Activated naive CD4-positive, alpha-beta T cell treated with Interleukin-2 at 50 U/mL for 16 hours (primary cell): Measurements from ENCODE around the gene GMPR.
"Not testable (repeated sequence)": the region's sequence is repeated elsewhere in the genome, so short reads cannot be mapped to it uniquely, and the experiment has no call there.

Experiments used
- DNase-seq: peaks from one replicate; pipeline ENCODE4 v3.0.0-alpha.2; 2020

The GMPR gene

DNA sequence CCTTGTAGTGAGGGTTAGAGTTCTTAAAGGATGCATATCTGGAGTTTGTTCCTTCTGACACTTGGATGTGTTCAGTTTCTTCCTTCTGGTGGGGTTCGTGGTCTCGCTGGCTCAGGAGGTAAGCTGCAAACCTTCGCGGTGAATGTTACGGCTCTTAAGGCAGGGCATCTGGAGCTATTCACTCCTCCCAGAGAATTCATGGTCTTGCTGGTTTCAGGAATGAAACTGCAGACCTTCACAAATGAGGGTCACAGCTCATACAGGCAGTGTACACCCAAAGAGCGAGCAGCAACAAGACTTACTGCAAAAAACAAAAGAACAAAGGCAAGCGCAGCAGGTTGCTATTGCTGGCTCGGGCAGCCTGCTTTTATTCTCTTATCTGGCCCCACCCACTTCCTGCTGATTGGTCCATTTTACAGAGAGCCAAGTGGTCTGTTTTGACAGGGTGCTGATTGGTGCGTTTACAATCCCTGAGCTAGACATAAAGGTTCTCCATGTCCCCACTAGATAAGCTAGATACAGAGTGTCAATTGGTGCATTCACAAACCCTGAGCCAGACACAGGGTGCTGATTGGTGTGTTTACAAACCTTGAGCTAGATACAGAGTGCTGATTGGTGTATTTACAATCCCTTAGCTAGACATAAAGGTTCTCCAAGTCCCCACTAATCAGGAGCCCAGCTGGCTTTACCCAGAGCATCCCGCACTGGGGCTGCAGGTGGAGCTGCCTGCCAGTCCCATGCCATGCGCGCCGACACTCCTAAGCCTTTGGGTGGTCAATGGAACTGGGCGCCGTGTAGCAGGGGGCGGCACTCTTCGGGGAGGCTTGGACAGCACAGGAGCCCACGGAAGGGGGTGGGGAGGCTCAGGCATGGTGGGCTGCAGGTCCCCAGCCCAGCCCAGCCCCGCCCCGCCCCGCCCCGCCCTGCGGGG lies 12.0 kb upstream of the GMPR start:
- not testable (repeated sequence) for DNase-seq

DNA sequence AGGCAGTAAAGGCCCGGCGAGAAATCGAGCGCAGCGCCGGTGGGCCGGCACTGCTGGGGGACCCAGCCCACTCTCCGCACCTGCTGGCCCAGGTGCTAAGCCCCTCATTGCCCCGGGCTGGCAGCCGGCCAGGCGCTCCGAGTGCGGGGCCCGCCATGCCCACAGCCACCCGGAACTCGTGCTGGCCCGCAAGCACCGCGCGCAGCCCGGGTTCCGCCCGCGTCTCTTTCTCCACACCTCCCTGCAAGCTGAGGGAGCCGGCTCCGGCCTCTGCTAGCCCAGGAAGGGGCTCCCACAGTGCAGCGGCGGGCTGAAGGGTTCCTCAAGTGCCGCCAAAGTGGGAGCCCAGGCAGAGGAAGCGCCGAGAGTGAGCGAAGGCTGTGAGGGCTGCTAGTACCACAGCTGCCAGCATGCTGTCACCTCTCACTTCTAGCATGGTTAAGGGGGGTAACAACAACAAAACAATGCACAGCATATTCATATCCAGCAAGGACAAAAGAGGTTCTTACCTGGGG lies 11.3 kb upstream of the GMPR start:
- no peak for DNase-seq

DNA sequence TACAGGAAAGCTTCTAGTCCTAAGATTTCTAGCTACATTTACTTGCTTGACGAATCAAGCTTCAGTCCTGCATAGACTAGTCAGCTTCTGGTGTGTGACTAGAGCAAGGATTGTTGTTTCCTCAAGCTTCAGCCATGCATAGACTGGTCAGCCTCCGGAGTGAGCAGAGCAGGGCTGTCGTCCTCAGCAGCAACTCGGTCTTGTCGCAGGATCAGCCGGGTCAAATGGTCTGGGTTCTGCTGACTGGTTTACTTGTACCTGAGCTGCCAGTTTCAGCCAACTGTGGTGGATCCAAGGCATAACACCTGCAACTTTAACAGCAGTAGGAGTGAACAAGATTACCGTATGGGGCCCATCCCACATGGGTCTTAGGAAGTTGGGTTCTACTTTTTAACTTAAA lies 10.8 kb upstream of the GMPR start:
- DNase-seq: no peak

DNA sequence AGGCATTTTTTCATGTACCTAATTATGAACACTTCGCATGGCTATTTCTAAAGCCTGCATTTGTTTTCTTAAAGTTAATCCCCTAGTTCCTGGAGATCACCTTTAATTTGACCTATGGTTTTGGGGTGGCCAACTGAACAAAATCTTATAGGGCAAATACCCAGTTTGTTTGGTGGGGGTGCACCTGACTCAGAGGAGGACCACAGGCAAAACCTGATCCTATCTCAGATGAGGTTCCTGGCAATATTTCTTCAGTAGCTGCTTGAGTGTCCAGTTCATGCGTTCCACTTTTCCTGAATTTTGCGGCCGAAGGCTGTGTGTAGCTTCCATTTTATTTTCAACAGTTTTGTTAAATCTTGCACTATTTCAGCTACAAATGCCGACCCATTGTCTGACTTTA lies 10.3 kb upstream of the GMPR start:
- no peak for DNase-seq

GRCh38 chr6:16228709-16229665 lies 9.4 kb upstream of the GMPR start:
- DNase-seq: no peak

DNA sequence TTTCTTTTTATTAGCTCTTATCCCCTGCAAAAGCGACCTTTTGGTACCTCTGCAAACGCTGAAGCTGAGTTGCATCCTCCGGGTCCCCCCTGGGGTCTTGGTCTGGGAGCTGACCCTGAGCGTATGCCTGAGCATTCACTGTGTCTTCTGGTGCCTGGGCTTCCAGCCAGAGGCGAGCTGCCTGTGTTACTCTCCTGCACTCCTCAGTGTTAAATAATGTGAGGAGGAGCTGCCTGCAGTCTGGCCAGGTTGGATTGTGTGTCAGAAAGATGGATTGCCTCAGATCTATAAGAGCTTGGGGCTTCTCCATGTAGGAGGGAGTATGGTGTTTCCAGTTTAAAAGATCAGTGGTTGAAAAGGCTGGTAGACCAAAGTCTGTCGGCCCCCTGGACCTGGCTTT lies 8.7 kb upstream of the GMPR start:
- no peak for DNase-seq

DNA sequence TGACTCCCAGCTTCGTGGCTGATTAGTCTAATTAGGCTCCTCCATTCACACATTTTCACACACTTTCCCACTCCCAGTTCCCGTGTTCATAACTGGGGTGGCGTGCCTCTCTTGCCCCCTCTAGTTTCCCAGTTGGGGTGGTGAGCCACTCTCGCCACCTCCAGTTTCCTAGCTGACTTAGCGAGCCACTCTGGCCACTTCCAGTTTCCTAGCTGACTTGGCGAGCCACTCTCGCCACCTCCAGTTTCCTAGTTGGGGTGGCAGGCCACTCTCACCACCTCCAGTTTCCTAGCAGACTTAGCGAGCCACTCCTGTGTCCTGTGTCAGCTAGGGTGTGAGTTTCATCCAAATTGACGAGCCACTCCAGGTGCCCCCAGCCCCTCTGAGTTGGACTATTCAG lies 7.4 kb upstream of the GMPR start:
- no peak for DNase-seq

DNA sequence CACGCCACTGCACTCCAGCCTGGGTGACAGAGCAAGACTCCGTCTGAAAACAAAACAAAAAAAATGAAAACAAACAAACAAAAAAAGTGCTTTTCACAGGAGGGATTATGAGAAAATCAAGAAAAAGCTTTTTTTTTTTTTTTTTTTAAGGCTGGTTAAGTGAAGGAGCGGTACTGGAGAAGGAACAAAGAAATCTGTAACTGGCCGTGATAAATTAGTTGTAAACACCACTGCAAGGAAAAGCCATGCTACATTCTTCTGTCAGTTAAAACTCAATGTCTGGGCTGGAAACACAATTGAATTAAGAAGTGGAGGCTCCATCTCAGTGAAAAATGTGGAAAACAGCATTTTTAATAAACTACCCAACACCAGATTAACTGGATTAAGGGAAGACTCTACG lies 6.3 kb upstream of the GMPR start:
- DNase-seq: no peak

DNA sequence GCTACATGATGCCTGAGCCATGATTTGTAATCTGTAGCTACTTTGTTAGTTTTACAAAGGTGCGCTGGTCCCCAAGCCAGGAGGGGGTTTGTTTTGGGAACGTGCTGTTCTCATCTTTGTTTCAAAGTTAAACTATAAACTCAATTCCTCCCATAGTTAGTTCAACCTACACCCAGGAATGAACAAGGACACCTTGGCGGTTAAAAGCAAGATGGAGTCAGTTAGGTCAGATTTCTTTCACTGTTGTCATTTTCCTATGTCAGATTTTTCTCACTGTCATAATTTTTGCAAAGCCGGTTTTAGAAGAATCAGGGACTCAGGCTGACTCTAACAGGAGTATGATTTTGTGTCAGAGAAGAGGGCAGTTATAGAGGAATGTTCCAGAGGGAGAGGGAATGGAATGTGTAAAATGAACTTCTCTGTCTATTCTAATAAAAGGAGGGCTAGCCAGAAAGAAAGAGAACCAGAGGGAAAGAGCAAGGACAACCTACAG lies 2.3 kb upstream of the GMPR start:
- DNase-seq: no peak

GRCh38 chr6:16236631-16237199 lies 1.7 kb upstream of the GMPR start:
- DNase-seq: no peak

- no peak for DNase-seq
These were observed 1.1 kb upstream of the GMPR start for GRCh38 chr6:16237242-16237641.

DNA sequence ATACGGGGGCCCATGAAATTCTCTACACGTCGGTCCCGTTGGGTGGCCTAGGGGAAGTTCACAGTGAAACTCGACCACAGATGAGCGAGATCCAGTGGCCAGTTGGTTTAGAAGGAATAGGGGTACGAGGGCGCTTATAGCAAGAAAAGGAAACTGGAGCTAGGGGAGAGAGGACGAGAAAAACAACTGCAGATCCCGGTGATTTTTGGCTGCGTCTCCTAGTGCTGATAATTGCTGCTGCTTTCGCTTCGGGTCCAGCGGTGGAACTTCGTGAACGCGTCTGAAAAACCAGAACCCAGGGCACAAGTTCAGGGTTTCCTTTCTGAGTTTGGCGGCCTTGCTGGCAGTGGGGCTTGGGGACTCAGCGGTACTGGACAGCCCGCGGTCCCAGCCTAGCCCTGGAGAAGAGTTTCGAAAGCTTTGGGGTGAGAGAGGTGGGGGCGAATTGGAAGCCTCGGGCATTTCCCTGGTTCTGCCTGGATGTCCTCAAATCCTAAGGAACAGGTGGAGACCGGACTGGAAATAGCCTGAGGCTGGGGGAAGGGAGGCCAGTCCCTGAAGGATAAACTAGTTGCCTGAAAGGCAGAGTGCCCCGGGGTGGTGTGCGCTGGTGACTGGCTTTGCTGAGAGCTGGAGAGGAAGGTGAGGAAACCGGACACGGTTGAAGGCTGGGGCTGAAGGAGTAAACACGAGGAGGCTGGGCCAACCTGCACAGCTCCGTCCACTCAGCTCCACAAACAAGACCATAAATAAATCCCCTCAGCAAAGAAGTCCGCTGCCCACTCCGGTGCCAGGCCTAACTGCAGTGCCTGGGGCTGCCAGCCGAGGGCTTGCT lies 793 bp downstream of the GMPR start:
- DNase-seq: peak; percentile 9

GRCh38 chr6:16239798-16240123 lies 1.4 kb downstream of the GMPR start:
- DNase-seq: no peak

DNA sequence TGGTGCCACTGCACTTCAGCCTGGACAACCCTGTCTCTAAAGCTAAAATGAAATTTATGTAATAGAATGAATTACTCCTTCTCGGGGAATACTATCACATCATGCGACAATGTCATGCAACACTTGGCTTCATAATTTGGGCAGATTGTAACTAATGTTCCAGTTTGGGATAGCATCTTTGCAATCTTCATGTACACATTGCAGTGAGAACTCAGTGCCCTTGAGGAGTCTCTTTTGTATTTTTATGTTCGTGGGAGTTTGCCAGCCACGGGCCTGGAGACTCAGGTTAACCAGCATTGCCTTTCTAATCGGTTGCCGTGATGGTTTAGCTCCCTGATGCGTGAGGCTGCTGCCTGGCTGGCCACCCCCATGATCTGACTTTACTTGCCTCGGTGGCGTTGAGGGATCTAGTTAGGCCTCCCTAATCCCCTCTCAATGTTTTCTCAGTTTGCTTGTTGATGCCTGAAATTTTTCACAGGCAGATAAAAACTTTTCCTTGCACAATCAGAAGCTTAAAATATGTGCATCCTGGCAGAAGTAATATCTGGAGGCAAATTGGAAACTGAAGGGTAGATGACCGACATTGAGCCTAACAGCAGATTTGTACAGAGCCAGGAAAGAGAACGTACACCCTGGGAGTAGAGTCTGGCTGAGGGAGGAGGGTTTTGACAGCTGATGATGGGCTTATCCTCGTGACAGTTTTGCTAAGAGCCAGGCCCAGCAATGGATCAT lies 2.4 kb downstream of the GMPR start:
- no peak for DNase-seq

GRCh38 chr6:16241321-16241689 lies 2.9 kb downstream of the GMPR start:
- DNase-seq: no peak

DNA sequence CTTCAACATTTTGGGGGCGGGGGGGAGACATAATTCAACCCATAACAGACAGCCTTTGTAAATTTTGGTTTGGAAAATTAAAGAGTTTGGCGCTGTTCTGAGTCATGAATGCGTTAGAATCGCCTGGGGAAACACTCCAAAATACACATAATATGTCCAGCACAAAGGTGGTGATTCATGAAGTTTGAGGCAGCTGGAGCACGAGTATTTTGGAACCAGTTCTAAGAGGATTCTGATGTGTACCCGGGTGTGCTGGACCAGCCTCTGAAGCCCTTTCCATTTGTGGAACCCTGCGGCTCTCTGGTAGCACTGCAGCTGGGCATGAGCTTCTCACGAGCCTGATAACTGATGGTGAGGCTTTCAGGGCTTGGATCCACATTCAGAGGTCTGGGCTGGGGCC lies 4.7 kb downstream of the GMPR start:
- DNase-seq: no peak

DNA sequence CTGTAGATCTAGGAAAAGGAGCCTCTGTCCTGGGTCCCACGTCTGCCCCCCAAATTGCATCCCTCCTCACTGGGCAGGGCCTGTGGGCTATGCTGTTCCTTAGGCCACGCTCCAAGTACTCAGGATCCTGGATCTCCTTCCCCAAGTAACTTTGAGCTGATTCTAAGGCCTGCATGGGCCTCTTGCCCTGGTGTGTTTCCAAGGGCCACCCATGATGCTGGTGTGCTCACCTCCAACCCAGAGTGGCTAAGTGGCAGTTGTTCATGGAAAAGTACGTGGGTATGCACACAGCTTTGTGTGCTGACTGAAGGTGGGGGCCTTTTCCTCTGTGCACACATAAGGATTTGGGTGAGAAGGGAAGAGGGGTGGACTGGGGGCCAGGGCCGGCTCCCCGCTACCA lies 5.3 kb downstream of the GMPR start:
- no peak for DNase-seq

- no peak for DNase-seq
These were observed 6.1 kb downstream of the GMPR start for GRCh38 chr6:16244446-16244845.

GRCh38 chr6:16244869-16245451 lies 6.6 kb downstream of the GMPR start:
- DNase-seq: no peak

GRCh38 chr6:16248271-16248853 lies 10.0 kb downstream of the GMPR start:
- no peak for DNase-seq

DNA sequence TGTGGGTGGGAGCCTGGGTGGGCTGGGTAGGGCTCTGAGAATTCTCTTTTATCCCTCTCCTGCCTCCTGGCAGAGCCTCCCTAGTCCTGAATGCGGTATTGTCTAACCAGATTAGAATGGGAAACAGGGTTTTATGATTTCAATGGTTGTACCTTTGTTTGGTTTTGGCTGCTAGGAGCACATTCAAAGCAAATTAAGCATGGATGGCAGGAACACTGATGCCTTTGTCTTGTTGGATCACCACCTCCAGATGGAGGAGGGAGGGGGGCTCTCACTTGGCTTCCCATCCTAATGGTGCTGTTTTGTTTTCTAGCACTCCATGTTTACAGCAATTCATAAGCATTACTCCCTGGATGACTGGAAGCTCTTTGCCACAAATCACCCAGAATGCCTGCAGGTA lies 11.6 kb downstream of the GMPR start:
- no peak for DNase-seq
